ENCODE results near the gene EML4.

EML4 gene

GRCh38 chr2:42217307-42217706 is 48.2 kb downstream of the EML4 start:
- Mint-ChIP-seq H3K36me3 (ENCODE audit: low read depth) (peaks cover 20% of the 10 kb centered on the region), H3K27ac (peak overlapping the region in 1 of 3 experiments; percentile 22), H3K4me3 (no peak overlapping the region), H3K27me3 (ENCODE audit: low read depth) (no peaks in the 10 kb centered on the region), H3K4me1 (peaks cover 38% of the 10 kb centered on the region), H3K9me3 (no peaks in the 10 kb centered on the region)
- TF ChIP-seq, protein P1, sequence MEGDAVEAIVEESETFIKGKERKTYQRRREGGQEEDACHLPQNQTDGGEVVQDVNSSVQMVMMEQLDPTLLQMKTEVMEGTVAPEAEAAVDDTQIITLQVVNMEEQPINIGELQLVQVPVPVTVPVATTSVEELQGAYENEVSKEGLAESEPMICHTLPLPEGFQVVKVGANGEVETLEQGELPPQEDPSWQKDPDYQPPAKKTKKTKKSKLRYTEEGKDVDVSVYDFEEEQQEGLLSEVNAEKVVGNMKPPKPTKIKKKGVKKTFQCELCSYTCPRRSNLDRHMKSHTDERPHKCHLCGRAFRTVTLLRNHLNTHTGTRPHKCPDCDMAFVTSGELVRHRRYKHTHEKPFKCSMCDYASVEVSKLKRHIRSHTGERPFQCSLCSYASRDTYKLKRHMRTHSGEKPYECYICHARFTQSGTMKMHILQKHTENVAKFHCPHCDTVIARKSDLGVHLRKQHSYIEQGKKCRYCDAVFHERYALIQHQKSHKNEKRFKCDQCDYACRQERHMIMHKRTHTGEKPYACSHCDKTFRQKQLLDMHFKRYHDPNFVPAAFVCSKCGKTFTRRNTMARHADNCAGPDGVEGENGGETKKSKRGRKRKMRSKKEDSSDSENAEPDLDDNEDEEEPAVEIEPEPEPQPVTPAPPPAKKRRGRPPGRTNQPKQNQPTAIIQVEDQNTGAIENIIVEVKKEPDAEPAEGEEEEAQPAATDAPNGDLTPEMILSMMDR (IDR thresholded peaks at IDR 0.05; ENCODE audit: unreplicated experiment in 3 of 3): no peak

DNA sequence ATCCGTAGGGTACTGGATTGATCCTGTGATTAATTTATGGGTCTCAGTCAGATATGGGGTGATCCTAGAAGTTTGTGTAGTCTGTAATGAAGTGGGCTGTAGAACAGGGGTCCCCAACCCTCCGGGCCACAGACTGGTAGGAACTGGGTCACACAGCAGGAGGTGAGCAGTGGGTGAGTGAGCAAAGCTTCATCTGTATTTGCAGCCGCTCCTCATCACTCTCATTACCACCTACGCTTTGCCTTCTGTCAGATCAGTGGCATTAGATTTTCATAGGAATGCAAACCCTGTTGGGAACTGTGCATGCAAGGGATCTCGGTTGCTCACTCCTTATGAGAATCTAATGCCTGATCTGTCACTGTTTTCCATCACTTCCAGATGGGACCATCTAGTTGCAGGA is 48.8 kb downstream of the EML4 start:
- H3K27ac Mint-ChIP-seq: peak overlapping the region in 2 of 3 experiments; percentile 21 to 22
- H3K36me3 Mint-ChIP-seq (ENCODE audit: low read depth): peaks cover 20% of the 10 kb centered on the region
- H3K27me3 Mint-ChIP-seq (ENCODE audit: low read depth): no peaks in the 10 kb centered on the region
- no peaks in the 10 kb centered on the region for H3K9me3 Mint-ChIP-seq
- no peak overlapping the region for H3K4me3 Mint-ChIP-seq
- H3K4me1 Mint-ChIP-seq: peaks cover 39% of the 10 kb centered on the region
- TF ChIP-seq, protein P1 (IDR thresholded peaks at IDR 0.05; ENCODE audit: unreplicated experiment in 3 of 3): no peak

DNA sequence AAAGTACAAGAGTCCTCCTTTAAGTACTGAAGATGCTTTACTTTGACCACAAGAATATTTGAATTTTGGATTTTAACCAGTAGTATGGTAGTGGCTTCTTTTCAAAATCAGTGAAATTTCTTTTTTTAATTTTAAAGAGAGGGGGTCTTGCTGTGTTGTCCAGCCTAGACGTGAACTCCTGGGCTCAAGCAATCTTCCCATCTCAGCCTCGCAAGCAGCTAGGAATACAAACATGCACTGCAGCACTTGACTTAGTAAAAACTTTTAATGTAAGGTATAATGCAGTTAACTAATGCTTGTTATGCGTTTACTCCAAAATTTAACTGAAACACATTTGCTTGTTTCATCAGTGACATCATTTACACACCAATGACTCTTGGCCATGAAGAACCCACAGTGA is 49.6 kb downstream of the EML4 start:
- H3K4me1 Mint-ChIP-seq: peaks cover 42% of the 10 kb centered on the region
- peak overlapping the region in 1 of 3 experiments; percentile 14 for H3K27ac Mint-ChIP-seq
- peaks cover 24% of the 10 kb centered on the region for H3K36me3 Mint-ChIP-seq (ENCODE audit: low read depth)
- no peaks in the 10 kb centered on the region for H3K9me3 Mint-ChIP-seq
- TF ChIP-seq, protein P1 (IDR thresholded peaks at IDR 0.05; ENCODE audit: unreplicated experiment in 3 of 3): no peak
- H3K27me3 Mint-ChIP-seq (ENCODE audit: low read depth): no peaks in the 10 kb centered on the region
- no peak overlapping the region for H3K4me3 Mint-ChIP-seq

GRCh38 chr2:42219160-42219559 is 50.0 kb downstream of the EML4 start:
- peaks cover 24% of the 10 kb centered on the region for H3K36me3 Mint-ChIP-seq (ENCODE audit: low read depth)
- peak overlapping the region in 1 of 3 experiments; percentile 14 for H3K27ac Mint-ChIP-seq
- no peaks in the 10 kb centered on the region for H3K9me3 Mint-ChIP-seq
- H3K27me3 Mint-ChIP-seq (ENCODE audit: low read depth): no peaks in the 10 kb centered on the region
- H3K4me3 Mint-ChIP-seq: no peak overlapping the region
- TF ChIP-seq, protein P1 (IDR thresholded peaks at IDR 0.05; ENCODE audit: unreplicated experiment in 3 of 3): no peak
- peaks cover 47% of the 10 kb centered on the region for H3K4me1 Mint-ChIP-seq

- TF ChIP-seq, protein P1 (IDR thresholded peaks at IDR 0.05; ENCODE audit: unreplicated experiment in 3 of 3): no peak
- peaks cover 27% of the 10 kb centered on the region for H3K36me3 Mint-ChIP-seq (ENCODE audit: low read depth)
- no peaks in the 10 kb centered on the region for H3K27me3 Mint-ChIP-seq (ENCODE audit: low read depth)
- no peaks in the 10 kb centered on the region for H3K9me3 Mint-ChIP-seq
- H3K4me1 Mint-ChIP-seq: peaks cover 48% of the 10 kb centered on the region
- H3K4me3 Mint-ChIP-seq: no peak overlapping the region
- H3K27ac Mint-ChIP-seq: peak overlapping the region; percentile 55 to 81 (median 79)
Measured at GRCh38 chr2:42220566-42220965, 51.4 kb downstream of the EML4 start.

DNA sequence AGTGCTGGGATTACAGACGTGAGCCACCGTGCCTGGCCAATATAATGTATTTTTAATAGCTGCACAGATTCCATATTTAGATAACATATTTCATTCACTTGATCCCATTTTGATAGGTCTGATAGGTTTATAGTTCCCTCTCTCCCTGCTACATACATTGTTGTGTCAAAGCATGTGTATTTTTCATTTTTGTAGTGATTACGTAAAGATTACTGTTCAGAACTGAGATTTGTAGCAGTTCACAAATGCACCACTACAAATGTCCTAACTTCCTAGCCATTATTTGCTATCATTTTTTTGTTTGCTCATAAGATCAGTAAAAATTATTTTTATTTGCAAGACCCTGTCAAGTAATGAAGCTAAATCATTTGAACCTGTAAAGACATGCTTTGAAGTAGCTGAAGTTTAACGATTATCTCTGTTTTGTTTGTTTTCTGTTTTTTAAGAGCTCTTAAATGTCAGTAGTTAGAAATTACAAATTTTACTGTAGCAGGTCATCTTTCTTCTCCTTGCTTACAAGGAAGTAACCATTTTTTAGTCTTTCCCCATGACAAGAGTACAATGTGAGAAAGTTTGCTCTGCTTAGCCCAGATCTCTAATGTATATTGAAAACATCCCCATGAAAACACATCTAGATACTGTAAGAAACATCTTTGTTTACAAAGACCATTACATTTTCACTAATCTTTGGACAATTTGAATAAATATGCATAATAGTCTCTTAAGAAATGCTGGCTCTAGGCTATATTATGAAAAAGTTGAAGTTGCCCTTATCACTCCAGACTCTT is 54.1 kb downstream of the EML4 start:
- H3K27ac Mint-ChIP-seq: peak overlapping the region; percentile 53 to 70 (median 64)
- TF ChIP-seq, protein P1 (IDR thresholded peaks at IDR 0.05; ENCODE audit: unreplicated experiment in 3 of 3): no peak

More for the DNA sequence above, 54.1 kb downstream of the EML4 start:
- no peak overlapping the region for H3K4me3 Mint-ChIP-seq
- peaks cover 46% of the 10 kb centered on the region for H3K4me1 Mint-ChIP-seq
- H3K36me3 Mint-ChIP-seq (ENCODE audit: low read depth): peaks cover 17% of the 10 kb centered on the region
- no peaks in the 10 kb centered on the region for H3K27me3 Mint-ChIP-seq (ENCODE audit: low read depth)
- no peaks in the 10 kb centered on the region for H3K9me3 Mint-ChIP-seq

Data from nephron (organoid).